ENCODE data around the gene NEU4.
"Not testable (repeated sequence)": the region's sequence is repeated elsewhere in the genome, so short reads cannot be mapped to it uniquely, and the experiment has no call there.

NEU4 gene

DNA sequence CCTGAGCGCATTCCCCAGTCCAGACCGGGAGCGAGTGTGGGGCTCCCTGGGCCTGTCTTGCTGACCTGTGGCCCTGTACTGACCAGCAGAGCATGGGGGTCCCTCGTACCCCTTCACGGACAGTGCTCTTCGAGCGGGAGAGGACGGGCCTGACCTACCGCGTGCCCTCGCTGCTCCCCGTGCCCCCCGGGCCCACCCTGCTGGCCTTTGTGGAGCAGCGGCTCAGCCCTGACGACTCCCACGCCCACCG lies 5.3 kb downstream of the NEU4 start:
- DNase-seq (ENCODE audit: low read depth) = no peak

DNA sequence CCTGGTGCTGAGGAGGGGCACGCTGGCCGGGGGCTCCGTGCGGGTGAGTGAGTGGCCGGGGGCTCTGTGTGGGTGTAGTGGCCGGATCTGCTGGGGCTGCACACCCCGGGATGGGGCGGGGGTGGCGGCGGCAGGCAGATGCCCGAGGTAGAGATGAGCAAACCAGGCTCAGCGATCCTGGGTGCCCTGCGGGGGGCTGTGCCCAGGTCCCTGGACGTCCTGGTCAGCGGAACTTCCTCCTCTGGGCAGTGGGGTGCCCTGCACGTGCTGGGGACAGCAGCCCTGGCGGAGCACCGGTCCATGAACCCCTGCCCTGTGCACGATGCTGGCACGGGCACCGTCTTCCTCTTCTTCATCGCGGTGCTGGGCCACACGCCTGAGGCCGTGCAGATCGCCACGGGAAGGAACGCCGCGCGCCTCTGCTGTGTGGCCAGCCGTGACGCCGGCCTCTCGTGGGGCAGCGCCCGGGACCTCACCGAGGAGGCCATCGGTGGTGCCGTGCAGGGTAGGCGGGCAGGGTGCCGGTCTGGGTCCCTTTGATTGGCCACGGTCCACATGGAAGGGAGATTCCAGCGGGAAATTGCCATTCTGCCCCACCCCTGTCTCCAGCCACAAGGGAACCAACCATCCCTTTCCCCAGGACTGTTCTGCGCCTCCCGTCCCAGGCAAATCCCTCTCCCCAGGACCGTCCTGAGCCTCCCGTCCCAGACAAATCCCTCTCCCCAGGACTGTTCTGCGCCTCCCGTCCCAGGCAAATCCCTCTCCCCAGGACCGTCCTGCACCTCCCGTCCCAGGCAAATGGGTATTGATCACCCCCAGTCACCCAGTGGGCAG lies 5.9 kb downstream of the NEU4 start:
- DNase-seq (ENCODE audit: low read depth) = no peak

DNA sequence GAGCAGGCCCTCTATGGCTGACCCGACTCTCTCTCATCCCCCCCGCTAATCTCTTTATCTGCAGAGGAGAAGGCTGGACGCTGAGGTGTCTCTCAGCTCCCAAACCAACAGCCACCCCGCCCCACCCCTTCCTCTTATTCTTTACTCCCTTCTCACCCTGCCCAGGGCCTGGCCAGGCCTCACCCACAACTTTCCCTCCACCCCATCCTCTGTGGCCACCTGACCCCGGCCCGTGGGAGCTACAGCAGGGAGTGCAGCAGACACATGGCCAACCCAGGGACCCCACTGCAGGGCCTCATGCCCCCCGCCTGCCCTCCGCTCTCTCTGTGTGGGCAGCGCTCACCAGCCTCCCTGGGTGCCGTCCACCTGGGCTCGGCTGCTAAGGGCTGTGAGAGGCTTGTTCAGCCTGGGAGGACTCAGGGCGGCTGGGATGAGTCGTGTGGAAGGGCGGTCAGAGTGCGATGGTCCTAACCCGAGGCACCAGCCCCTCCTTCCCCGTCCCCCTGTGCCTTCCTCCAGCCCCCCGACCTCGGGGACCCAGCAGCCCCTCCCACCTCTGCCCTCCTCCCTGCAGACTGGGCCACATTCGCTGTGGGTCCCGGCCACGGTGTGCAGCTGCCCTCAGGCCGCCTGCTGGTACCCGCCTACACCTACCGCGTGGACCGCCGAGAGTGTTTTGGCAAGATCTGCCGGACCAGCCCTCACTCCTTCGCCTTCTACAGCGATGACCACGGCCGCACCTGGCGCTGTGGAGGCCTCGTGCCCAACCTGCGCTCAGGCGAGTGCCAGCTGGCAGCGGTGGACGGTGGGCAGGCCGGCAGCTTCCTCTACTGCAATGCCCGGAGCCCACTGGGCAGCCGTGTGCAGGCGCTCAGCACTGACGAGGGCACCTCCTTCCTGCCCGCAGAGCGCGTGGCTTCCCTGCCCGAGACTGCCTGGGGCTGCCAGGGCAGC lies 6.8 kb downstream of the NEU4 start:
- no peak for DNase-seq (ENCODE audit: low read depth)

DNA sequence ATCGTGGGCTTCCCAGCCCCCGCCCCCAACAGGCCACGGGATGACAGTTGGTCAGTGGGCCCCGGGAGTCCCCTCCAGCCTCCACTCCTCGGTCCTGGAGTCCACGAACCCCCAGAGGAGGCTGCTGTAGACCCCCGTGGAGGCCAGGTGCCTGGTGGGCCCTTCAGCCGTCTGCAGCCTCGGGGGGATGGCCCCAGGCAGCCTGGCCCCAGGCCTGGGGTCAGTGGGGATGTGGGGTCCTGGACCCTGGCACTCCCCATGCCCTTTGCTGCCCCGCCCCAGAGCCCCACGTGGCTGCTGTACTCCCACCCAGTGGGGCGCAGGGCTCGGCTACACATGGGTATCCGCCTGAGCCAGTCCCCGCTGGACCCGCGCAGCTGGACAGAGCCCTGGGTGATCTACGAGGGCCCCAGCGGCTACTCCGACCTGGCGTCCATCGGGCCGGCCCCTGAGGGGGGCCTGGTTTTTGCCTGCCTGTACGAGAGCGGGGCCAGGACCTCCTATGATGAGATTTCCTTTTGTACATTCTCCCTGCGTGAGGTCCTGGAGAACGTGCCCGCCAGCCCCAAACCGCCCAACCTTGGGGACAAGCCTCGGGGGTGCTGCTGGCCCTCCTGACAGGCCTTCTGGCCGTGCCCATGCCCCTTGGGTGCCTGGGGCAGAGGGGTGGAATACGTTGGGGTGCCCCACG lies 7.6 kb downstream of the NEU4 start:
- DNase-seq (ENCODE audit: low read depth) = no peak

DNA sequence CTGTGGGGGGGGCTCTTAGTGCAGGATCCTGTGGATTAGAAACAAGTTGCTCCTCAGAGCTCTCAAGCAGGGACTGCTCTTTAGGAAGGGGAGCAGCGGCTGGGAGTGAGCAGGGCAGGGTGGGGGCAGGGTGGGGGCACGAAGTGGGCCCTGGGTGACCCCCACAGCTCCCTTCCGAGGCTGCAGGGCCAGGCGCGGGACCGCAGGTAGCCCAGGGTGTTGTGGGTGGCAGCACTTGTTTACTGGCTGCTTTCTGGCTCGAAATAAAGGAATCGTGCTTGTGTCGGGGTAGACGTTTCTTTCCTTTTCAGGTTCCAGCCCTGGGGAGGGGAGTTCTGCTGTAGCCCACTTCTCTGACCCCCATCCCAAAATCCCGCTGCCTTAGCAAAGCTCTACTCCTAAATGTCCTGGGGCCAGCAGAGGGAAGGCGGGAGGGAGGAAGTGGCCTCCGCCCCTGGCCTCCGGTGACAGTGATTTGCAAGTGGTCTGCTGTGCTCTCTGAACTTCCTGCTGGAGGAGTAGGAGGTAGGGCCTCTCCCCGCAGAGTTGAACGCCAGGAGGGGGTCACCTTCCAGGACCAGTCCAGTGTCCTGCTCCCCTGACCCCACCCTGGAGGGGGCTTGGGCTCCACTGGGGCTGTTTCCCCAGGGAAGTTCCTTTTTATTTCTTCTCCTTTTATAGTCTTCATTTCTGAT lies 8.3 kb downstream of the NEU4 start:
- DNase-seq (ENCODE audit: low read depth) = no peak

DNA sequence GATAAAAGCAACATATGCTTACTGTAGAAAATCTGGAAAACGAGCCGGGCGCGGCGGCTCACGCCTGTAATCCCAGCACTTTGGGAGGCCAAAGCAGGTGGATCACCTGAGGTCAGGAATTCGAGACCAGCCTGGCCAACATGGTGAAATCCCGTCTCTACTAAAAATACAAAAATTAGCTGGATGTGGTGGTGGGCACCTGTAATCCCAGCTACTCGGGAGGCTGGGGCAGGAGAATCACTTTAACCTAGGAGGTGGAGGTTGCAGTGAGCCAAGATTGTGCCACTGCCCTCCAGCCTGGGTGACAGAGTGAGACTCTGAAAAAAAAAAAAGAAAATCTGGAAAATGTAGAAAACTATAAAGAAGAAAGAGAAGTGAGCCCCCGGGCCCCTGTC lies 8.8 kb downstream of the NEU4 start:
- not testable (repeated sequence) for DNase-seq (ENCODE audit: low read depth)

DNA sequence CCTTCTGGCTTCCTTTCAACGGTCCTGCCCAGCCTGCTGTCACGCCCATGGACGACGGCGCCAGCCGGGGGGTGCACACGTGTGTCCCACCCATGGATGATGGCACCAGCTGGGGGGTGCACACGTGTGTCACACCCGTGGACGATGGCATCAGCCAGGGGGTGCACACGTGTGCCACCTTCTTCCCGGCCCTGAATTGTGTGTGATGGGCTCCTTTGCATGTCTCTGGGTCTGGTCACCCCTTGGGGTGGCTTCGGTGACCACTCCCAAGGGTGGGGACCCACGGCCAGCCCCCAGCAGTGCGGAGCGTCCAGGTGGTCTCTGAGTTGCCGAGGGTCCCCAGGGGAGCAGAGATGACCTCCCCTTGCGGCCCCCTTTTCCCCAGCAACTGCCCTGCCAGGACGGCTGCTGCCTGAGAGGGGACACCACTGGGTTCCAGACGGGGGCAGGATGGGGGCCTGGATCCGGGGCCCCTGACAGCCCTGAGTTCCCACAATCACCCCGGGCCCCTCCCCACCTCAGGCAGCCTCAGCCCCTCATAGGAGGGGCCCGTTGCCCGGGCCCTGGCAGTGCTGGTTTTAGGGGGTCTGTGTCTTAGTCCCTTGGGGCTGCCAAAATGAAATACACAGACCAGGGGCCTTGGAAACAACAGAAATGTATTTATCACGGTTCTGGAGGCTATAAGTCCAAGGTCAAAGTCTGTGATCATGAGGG lies 9.4 kb downstream of the NEU4 start:
- no peak for DNase-seq (ENCODE audit: low read depth)

DNA sequence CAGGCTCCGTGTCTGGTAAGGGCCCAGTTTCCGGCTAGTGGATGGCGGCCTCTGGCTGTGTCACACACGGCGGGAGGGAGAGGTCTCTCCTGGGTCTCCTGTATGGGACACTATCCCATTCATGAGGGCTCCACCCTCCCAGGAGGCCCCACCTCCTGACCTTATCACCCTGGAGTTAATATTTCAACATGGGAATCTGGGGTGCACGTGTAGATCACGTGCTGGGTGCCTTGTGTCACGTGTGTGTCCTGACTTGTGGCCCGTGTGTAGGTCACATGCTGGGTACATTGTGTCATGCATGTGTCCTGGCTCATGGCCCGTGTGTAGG lies 9.9 kb downstream of the NEU4 start:
- no peak for DNase-seq (ENCODE audit: low read depth)

DNA sequence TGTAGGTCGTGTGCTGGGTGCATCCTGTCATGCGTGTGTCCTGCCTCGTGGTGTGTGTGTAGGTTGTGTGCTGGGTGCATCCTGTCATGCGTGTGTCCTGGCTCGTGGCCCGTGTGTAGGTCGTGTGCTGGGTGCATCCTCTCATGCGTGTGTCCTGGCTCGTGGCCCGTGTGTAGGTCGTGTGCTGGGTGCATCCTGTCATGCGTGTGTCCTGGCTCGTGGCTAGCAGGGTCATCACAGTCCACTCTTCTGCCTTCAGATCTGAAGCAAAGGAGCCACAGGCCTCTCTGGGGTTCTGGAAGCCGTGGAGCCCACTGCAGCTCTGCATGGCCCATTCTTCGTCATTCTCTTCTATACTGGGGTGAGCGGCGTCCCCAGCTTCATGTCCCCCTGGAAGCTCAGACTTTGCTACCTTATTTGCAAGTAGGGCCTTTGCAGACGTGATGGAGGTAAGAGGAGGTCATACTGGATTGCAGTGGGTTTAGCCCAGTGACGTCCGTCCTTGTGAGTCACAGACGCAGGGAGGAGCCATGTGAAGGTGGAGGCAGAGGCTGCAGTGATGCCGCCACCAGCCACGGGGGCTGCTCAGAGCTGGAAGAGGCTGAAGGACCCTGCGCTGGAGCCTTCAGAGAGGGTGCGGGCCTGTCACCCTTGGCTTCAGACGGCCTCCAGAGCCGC lies 11.1 kb downstream of the NEU4 start:
- not testable (repeated sequence) for DNase-seq (ENCODE audit: low read depth)

DNA sequence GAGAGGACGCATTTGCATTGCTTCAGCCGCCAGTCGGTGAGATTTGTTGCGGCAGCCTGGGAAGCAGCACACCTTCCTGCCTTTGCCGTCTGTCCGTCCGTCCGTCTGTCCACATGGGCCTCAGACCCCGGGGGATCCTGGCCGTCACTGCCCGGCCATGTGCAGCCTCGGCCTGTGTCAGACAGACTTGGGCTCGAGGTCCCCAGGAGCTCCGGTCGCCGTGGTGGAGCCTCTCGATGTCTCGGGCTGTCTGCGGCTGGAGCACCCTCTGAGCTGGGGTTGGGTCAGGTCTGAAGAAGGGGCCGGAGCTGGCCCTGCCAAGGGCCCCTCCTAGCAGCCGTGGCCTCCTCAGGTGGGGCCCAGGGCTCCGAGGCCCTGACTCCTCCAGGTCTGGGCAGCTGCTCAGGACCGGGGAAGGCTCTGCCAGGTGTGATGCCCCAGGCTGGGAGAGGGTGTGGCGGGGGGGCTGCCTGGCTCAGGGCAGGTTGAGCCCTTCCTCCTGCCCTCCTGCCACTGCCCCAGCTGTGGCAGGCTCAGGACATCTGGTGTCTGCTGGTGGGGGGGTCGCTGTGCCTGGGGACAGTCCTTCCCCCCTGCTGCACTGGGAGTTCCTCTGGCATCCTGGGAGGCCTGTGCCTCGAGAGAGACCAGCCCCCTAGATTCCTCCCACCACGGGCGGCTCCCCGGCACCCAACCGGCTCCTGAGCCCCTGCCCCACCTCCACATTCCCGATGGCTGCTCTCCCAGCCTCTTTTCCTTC lies 11.8 kb downstream of the NEU4 start:
- no peak for DNase-seq (ENCODE audit: low read depth)

DNA sequence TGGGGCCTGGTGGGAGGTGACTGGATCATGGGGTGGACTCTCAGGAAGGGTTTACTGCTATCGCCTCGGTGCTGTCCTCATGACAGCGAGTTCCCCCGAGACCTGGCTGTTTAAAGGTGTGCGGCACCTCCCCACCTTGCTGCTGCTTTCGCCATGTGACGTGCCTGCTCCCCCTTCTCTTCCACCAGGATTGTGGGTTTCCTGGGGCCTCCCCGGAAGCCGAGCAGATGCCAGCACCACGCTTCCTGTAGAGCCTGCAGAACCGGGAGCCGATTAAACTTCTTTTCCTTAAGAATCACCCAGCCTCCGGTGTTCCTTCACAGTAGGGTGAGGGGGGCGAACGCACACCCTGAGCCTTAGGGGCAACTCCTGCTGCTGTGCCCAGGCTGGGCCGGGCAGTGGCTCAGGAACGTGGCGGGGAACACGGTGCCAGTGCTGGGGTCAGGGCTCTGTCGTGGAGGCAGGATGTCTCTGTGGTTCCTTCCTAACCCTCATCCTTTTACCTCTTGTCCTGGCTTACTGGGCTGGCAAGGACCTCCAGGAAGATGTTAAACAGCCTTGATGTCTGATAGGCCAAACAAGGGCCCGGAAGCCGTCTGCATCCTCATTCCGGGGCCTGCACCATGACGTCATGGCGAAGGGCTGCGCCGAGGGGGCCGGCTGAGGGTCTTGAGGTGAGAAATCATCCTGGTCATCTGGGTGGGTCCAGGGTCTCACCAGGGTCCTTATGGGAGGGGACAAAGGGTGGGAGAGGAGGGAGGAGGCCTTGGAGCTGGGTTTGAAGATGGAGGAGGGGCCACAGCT lies 12.7 kb downstream of the NEU4 start:
- DNase-seq (ENCODE audit: low read depth) = no peak

DNA sequence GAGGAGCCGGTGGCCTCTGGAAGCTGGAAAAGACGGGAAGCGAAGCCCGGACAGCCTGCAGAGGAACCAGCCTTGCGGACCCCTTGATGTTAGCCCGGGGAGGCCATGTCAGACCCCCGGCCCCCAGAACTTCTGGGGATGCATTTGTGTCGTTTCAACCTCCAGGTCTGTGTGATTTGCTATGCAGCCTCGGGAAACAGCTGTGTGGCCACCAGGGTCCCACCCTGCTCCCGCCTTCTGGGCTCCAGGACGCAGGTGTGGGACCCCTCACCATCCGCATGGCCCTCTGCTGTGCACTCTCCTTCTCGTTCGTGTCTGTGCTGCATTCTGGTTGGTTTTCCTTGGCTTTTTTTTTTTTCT lies 13.3 kb downstream of the NEU4 start:
- DNase-seq (ENCODE audit: low read depth) = no peak

DNA sequence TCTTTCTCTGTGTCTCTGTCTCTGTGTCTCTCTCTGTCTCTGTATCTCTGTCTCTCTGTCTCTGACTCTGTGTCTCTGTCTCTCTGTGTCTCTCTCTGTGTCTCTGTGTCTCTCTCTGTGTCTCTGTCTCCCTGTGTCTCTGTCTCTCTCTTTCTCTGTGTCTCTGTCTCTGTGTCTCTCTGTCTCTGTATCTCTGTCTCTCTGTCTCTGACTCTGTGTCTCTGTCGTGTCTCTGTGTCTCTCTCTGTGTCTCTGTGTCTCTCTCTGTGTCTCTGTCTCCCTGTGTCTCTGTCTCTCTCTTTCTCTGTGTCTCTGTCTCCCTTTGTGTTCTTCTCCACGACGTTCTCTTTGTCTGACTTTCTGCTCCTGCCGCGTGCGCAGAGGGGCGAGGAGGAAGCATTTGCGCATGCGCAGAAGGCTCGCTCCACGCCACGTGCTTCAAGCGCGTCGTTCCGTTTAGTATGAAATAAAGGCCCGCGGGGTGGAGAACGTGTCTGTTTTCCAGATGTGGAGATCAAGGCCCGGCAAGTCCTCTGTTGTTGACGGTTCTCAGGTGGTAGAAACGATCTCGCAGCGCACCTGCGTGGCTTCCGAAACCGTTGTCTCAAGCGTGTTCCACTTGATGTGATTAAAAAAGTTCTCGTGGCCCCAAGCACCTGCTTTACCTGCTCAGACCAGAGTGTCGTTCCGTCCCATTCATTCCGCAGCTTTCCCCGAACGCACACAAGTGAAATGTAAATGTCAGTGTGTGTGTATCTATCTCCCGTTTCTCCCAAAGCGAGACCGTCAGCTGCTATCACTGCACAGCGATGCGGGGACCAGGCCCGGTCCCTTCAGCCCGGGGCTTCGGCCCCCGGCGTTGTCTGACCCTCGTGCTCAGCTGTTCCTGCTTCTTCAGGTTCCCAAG lies 14.8 kb downstream of the NEU4 start:
- not testable (repeated sequence) for DNase-seq (ENCODE audit: low read depth)

DNA sequence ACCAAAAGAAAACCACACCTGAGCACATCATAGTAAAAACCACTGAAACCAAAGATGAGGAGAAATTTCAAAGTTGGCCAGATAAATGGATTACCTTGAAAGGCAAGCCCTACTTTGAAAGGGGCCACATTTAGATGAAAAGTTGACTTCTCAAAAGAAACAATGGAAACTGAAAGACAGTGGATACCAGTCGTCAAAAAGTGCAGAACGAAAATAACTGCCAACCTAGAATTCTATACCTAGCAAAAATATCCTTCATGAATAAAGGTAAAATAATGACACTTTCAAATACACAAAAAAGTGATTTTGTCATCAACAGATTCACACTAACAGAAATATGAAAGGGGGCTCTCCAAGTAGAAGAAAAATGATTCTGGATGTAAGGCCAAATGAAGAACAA lies 18.4 kb downstream of the NEU4 start:
- DNase-seq (ENCODE audit: low read depth) = no peak

DNA sequence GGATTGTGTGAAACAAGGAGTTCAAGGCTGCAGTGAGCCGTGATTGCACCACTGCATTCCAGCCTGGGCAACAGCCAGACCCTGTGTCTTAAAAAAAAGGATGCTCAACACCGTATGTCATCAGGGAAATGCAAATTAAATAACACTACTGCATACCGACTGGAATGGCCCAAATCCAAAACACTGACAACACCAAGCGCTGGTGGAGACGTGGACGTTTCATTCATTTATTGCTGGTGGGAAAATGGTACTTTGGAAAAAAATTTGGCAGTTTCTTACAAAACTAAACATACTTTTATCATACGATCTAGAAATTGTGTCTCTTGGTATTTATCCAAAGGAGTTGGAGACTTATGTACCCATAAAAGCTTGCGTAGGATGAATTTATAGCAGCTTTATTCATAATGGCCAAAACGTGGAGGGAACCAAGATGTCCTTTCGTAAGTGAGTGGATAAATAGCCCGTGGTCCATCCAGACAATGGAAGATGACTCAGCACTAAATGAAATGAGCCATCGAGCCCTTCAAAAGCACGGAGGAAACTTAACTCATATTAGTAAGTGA lies 24.2 kb downstream of the NEU4 start:
- no peak for DNase-seq (ENCODE audit: low read depth)

DNA sequence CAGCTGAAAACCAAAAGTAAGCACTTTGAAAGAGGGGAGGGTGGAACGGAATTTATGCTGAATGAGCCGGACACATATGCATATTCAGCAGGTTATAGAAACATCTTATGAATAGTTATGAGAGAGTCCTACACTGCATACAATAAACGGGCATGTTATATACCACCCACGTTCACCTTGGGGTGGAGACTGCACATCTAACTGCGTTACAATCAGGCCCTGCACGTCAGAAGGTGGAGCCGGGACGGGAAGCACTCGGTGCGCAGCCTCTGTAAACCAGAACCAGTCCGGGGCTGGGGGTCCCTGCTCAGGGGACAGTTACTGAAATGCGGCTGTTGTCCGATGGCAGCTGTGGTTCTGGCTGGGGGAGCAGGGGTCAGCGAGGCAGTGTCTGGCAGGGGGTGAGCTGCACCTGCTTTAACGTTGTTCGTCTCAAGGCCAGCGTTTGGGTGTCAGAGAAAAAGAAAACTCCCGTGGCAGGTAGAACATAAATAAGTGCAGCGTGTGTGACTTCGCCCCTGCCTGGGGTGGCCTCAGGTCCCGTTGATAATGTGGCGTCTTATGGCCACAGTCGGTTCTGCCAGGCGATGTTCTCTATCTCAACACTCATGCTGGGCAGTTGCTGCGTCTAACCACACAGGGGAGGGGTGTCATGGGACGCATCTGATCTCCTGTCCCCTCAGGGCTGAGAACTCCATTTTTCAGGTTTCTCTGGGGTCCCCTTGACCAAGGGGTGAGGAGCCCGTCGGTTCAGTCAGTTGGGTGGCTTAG lies 24.9 kb downstream of the NEU4 start:
- DNase-seq (ENCODE audit: low read depth) = not testable (repeated sequence)

DNA sequence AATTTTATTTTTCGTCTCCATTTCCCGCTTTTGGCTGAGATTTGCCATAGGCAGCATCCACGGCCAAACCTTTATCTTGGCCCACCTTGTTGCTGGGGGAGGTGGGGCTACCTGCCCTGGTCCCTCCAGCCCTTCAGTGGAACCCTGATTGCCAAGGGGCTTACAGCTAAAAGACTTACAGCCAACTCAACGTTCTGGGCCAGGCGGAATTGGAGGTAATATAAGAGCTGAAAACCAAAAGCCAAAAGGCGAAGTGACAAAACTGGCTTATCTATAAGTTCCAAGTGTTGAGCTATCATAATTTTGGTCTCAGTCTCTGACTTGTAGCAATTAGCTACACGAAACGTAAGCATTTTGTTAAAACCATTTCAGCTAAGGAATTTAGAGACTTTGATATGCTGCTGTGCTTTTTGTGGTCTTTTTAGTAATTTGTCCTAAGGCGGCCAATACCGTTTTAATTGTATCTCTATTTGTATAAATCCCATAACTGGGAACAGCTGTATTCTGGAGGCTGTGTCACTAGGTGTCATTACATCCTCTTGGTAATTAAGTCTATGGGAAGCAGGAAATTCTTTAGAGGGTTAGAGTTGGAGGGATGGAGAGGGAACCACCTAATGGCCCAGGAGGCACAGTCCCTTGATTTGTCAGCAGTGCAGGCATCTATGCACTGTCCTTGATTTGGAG lies 25.7 kb downstream of the NEU4 start:
- DNase-seq (ENCODE audit: low read depth) = no peak

All from stimulated activated CD8-positive, alpha-beta memory T cell treated with anti-CD3 and anti-CD28 coated beads, Interleukin-15, amount 100 ng/mL, for 1 hour (primary cell).